OCI-M1 (cell line): Measurements from ENCODE around the gene KCTD17.
"Not testable (repeated sequence)": the region's sequence is repeated elsewhere in the genome, so short reads cannot be mapped to it uniquely, and the experiment has no call there.

Source experiments
- DNase-seq: peaks from one replicate; lab custom pipeline; 2025; lab: John Stamatoyannopoulos, UW

KCTD17 gene

DNA sequence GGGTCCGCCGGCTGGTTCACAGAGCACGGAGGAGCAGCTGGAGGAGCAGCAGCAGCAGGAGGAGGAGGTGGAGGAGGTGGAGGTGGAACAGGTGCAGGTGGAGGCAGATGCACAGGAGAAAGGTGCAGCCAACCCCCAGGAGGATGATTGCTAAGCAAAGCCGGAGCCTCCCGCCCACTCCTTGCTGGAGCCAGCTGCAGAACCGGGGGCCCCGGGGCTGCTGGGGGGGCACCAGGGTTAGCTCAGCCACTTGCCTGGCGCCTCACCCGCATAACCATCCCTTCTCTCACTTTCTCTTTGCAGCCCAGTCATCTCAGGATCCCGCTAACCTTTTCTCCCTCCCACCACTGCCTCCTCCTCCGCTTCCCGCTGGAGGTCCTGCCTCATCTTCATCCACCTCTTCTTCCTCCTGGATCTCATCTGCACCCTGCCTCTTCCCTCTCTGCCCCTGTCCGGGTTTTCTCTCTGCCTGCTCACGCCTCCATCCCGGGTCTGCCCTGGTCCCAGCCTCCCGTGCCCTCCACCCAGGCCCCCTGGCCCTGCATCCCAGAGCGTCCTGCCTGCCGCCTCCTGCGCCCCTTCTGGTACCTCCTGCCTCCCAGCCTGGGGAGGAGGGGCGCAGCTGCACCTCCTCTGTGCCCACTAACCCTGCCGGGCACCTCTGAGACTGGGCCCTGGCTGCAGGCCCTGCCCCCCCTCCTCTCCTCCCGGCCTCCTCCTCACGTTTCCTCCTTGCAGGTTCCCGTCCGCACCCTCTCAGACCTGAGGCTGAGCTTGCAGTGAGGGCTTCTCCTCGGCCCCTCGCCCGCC is 9.5 kb downstream of the KCTD17 start:
- DNase-seq, result no peak

DNA sequence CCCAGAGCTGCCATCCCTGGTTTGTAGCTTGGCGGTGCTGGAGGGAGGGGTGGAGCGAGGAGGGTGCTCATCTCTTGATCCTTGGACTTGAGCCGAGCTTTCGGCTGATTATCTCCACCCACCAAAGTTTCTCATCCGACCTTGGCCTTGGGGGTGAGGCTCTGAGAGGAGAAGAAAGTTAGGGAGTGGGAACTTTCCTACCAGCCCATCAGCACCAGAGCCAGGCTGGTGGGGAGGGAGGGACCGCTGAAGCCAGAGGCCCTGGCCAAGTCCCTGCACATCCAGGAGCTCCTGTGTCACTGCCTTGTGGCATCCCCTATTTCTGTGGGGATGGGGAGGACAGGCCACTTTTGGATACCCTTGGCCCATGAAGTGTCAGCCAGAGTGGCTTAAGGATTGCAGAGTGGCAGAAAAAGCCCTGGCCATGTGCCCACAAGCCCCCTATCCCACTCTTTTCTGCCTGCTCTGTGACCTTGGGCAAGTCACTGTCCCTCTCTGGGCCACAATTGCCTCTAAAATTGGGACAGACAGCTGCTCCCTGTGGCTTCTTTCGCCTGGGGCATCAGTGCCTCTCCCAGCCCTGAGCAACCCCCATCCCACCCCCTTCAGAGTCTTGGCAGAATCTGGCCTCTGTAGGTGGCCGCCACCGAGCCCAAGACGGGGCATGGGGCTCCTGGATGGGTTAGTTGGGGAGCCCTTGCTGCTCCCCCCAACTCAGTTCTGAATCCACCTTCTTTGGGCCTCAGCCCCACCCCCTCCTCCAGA is 10.3 kb downstream of the KCTD17 start:
- DNase-seq, result no peak

DNA sequence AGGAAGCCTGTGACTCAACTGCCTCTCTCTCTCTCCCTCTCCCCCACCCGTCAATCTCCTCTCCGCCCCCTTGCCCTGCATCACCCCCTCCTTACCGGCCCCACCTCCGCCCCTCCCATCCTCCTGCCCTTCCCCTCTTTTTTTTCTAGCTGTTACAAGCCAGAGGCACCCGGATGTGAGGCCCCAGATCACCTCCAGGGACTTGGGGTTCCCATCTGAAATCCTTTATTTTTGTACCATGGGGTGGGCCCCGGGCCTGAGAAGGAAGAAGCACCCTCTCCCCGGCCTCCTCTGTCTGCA is 10.8 kb downstream of the KCTD17 start:
- DNase-seq, result no peak

DNA sequence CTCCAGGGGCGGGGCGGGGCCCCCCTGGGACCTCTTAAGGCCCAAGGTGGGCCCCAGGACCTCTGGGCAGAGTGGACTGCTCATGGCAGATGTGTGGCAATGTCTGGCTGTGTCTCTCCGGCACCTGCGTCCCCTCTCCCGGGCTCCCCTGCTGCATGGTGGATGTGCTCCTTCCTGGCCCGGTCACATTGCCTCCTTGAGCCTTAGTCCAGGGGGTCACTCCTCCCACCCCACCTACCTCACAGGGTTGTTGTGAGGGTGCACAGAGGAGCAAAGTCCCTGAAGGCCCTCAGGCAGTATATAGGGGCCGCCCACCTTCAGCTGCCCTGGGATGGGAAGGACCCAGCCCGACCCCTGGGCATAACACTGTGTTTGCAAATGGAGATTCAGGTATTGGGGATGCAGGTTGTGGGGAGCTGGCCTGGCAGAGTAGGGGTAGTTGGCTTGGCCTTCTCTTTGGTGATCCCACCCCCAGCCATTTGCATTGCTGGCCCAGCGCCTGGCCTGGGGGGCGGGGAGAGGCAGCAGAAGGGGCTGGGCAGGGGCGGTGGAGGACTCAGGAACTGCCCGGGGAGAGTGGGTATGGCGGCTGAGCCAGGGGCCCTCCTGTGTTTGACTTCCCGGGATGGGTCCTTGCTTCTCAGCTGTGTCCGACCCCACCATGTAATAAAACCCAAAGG is 11.3 kb downstream of the KCTD17 start:
- no peak for DNase-seq

DNA sequence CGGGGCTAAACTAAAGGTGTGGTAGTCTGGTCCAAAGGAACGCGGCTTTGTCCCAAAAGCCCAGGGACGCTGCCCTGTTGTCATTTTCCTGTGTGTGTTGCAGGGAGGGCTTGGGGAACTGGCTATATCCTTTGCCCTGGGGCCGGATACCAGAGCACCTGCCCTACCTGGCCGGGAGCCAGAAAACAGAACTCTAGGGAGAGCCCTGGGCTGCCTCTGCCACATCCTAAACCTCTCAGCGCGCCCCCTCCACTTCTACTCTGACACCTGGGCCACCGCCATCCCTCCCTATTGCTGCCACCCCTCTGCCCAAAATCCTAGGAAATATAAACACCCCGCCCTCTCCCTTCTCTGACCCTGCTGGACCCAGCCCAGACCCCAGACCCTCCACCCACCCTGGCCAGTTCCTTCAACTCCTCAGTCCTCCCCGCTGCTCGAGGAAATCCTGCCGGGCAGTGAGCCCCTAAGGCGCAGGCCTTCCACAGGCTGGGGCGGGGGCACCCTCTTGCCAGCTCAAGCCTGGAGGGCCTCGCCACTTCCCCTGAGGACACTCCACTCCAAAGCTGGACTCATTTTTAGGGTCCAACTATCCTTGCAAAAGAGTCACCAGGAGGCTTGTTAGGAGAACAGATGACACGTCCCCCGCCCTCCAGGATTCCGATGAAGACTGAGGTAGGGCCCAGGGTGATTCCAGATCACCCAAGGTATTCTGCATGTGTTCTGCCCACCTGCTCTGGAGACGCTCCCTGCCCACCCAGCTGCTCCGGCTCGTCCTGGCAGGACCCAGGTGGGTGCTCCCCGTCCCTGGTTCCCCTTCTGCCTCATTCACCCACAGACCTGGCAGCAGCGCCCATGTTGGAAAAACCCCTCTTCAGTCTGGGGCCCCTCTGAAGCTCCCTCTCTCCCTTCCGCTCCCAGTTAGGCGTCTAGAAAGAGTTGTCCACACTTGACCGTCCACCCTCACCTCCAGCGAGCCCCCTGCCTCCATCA is 12.2 kb downstream of the KCTD17 start:
- DNase-seq, result no peak

DNA sequence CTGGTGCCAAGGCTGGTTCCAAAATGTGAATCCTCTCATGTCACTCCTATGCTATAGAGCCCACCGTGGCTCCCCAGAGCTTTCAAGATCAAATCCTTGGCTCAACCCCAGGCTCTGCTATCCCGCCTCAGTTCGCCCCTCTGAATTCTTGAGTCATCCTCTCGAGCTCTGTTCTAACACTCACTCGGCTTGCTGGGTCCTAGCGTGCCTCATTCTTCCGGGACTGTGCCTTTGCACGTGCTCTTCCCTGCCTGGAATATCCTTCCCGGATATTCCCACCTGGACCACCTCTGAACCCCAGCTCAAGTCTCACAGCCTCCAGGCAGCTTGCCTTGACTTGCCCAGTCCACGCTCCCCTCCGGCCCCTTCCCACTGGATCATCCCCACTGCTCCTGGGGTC is 13.0 kb downstream of the KCTD17 start:
- DNase-seq, result no peak

DNA sequence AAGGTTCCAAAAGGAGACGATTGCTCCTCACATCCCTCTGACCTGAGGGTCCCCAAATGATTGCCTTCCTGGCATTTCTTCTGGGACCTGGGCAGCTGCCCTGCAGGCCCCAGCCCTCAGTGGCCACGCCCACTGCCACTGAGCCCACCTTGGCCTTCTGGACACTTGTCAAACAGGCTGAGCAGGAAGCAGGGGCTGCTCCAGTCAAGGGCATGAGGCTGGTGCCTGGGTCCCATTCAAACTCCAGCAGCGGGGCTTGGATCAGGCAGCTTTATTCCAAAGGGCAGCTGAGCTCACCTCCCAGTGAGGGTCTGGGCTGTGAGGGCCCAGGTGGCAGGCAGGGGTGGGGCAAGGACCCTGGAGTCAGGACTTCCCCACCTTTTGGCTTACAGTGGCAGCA is 13.6 kb downstream of the KCTD17 start:
- DNase-seq, result no peak

DNA sequence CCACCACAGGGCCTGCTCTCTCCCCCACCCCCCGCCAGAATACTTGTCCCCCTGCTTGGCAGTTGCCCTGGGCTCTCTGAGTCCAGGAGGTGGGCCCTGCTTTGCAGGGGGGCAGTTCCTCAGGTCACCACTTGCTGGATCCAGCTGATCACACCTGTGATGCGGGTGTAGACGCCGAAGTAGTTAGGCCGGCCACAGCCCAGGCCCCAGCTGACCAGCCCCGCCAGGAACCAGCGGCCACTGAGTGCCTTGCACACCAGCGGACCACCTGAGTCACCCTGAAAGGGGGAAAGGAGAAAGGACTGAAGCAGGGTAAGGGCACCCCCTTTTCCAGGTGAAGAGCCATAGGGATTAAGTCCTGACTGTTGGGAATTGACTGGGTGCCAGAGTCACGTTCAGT is 14.4 kb downstream of the KCTD17 start:
- no peak for DNase-seq

DNA sequence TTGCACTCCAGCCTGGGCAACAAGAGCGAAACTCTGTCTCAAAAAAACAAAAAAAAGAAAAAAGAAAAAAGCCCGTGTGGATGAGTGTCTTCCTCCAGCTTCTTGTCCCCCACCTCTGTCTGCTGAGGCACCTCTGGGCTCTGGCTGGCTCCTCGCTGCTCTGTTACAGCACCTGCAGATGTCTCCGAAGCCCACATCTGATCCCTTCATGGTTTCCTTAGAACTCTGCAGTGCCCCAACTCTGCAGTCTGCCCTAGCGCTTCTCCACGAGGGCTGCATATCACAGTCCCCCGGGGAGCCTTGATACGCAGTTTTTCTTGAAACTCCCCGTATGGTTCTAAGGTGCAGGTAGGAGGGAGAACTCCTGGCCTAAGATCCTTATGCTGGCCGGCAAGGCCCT is 15.9 kb downstream of the KCTD17 start:
- no peak for DNase-seq

DNA sequence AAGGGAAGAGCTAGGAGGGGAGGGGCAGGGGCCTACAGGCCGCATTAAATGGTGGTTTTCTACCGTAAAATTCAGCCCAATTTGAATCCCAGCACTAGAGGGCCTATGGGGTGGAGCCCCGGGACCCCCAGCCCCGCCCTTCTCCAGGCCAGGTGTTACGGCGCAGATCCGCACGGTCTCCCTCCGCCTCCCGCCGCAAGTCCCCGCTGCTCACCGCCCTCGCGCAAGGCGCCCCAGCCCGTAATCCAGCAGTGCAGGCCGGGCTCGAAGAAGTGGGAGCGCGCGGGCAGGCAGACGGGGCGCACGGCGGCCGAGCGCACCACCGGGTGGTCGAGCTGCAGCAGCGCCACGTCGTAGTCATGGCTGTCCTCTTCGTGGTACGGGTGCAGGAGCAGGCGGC is 17.3 kb downstream of the KCTD17 start:
- DNase-seq, result no peak

DNA sequence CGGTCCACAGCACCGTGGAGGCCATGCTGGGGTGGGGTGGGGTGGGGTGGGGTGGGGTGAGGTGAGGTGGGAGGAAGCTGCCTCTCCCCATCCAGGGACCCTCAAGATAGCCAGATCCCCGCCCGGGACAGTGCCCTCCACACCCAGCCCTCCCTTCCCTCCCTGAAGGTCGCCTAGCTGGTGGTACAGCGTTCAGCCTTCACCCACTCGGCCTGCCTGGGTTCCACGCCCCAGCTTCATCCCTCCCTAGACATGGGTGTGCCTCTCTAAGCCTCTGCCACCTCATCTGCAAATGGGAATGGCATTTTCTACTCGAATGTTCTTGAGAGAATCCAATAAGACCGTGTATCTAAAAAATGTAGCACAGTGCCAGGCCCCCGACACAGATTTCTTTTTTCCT is 17.8 kb downstream of the KCTD17 start:
- DNase-seq, result no peak

DNA sequence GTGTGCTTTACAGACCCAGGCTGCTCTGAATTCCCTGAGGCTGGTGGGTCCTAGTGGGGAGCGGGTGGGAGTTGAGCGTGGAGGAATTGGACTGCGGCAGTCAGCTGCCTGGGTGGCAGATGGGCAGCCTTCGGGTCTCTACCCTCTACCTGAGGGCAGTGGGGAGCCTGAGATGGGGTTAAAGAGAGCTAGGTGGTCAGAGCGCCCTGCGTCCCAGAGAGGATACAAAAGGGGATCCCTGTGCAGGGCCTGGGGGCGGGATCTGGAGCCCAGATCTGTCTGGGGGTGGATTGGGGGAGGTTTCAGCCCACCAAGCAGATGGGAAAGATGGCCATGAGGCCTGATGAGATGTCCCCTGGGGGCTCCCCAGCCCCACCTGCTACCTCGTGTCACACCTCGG is 18.2 kb downstream of the KCTD17 start:
- no peak for DNase-seq

DNA sequence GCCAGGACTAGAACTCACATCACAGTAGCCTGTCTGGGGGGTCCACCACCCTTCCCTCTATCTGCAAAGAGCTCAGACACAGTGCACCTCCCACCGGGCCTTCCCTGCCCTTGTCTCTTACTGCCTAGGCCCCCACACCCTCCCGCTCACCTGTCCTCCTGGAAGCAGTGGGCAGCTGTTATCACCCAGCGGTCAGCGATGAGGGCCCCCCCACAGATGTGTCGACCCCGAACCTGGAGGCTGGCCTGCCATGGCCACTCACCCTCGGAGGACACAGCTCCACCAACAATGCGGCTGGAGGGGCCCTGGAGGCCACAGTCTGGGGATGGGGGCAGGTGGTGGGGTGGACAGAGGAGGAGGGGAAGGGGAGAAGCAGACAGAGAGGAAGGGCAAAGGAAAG is 18.8 kb downstream of the KCTD17 start:
- DNase-seq, result no peak

DNA sequence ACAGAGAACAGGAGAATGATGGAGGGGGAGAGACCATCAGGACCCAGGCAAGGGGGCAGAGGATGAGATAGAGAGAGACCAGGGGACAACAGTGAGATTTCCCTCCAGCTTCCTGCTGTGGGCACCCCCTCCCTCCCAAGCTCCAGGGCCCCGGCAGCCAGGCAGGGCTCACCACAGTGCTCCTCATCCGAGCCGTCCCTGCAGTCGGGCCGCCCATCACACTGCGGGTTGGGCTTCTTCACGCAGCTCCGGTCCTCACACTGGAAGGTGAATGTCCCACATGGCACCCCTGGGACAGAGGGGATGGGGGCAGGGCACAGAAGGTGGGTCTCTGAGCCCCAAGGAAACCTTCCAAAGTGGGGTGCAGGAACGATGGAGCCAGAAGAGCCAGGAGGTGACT is 19.2 kb downstream of the KCTD17 start:
- no peak for DNase-seq

DNA sequence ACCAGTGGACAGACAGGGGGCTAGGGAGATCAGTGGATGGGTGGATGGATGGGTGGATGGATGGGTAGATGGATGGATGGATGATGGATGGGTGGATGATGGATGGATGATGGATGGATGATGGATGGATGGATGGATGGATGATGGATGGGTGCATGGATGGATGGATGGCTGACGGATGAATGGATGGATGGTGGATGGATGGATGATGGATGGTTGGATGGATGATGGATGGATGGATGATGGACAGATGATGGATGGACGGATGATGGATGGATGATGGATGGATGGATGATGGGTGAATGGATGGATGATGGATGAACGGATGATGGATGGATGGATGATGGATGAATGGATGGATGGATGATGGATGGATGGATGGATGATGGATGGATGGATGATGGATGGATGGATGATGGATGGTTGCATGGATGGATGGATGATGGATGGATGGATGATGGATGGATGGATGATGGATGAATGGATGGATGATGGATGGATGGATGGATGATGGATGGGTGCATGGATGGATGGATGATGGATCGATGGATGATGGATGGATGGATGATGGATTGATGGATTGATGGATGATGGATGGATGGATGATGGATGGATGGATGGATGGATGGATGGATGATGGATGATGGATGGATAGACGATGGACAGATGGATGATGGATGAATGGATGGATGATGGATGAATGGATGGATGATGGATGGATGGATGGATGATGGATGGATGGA is 20.5 kb downstream of the KCTD17 start:
- DNase-seq, result not testable (repeated sequence)

DNA sequence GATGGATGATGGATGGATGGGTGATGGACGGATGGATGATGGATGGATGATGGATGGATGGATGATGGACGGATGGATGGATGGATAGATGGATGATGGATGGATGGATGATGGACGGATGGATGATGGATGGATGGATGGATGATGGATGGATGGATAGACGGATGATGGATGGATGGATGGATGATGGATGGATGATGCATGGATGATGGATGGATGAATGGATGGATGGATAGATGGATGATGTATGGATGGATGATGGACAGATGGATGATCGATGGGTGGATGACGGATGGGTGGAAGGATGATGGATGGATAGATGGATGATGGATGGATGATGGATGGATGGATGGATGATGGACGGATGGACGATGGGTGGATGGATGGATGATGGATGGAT is 21.1 kb downstream of the KCTD17 start:
- no peak for DNase-seq

DNA sequence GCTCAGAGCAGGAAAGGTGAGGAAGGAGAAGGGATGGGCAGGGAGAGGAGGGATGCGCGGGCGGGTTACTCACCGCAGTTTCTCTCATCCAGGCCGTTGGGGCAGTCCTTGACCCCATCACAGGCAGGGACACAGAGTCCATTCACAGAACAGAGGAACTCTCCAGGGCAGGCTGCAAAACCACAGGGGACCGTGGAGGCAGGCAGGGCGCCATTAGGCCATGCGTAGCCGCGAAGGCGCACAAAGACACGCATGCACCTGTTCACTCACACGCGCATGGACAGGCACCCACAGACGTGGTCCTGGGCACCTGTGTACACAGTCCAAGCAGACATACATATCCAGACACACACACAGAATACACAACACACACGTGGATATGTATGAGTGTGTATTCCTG is 23.0 kb downstream of the KCTD17 start:
- no peak for DNase-seq

DNA sequence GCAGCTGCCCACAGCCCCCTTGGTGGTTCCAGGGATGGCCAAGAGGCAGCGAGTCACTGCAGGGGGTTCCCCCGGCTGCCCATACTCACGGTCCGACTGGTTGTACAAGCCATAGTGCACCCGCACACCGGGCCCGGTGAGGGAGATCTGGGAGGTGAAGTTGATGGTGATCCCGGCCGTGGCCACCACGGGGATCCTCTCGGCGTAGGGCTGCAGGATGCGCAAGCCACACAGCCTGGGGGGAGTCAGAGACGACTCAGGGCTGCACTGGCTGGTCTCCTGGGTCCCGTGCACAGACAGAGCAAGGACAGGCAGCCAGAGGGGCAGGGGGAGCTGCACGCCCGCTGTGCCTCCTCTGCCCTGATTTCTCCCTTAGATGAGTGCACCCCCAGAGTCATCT is 23.5 kb downstream of the KCTD17 start:
- DNase-seq, result no peak

DNA sequence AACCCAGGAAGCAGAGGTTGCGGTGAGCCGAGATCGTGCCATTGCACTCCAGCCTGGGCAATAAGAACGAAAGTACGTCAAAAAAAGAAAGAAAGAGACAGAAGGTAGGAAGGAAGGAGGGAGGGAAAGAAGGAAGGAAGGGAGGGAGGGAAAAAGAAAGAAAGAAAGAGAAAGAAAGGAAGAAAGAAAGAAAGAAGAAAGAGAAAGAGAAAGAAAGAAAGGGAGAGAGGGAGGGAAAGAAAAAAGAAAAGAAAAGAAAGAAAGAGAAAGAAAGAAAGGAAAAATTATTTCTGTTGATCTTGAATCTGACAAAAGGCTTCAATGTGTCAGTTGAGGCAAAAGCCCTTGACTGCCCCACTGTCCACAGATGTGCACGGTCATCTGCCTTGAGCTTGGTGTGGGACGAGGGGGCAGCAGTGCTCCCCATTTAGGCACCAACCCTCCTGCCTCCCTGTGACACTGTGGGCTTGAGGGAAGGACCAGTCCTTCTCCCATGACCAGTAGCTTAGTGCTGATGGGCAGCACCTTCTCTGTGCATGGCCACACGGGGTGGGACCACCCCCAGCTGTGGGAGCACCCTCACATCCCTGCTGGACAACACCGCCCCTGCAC is 24.4 kb downstream of the KCTD17 start:
- no peak for DNase-seq

DNA sequence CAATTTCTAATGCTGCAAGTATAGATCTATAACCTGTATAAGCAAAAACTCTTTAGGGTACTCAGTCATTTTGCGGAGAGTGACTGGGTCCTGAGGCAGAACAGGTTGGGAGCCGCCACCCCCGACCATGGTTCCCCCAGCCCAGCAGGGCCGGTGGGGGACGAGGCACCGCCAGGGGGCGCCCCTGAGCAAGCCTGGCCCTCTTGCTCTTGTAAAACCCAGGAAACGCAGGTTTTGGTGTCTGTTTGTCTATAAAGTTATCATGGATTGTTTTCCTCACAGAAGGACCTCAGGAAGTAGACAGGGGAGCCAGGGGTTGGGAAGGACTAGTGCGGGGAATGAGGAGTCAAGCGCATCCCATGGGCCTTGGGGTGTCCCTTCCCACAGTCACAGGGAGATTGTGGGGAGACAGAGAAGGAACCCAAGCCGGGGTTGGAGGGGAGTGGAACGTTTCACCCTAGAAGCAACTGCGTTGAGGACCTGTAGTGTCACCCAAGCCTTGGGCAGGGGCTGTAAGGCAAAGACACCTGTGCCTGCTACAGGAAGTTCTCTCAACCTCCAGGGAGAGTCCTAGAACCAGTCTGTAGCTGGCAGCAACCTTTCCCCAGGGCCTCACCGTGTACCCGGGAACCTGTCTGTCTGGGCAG is 26.4 kb downstream of the KCTD17 start:
- DNase-seq, result peak; percentile 73
